HG02970 (cell line): ENCODE results near the gene SPIN2A.
"Not testable (repeated sequence)": the region's sequence is repeated elsewhere in the genome, so short reads cannot be mapped to it uniquely, and the experiment has no call there.

Experiments used
- ATAC-seq: cut with Tn5 transposase; IDR thresholded peaks from one replicate; pipeline ENCODE4 v1.9.1; 2021; ENCODE audit warnings: mild to moderate bottlenecking, moderate library complexity, moderate number of reproducible peaks; ENCODE audit not compliant: unreplicated experiment, low FRiP score

Gene SPIN2A

DNA sequence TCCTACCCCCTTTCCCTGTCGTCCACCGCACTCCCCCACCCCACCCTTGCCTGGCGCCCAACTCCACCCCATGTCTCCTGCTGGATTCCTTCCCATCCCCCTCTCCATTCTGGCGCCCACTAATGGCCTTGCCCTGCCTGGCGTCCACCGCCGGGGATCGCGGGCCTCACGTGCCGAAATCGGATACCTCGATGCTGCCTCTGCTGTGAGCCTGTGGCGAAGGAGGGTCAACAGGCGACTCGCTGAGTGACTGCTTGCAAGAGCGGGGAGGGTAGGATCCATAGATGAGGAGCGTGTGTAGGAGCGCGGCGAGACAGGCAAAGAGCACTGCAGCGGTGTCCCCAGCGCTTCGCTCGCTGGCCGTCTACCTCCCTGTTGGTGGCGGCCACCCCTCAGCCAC, at the start of gene SPIN2A:
Gene SPIN2A (minus strand): TSS at position 325 of the 400 bp plus-strand sequence. CDS start 800 bp downstream, outside the sequence.
- not testable (repeated sequence) for ATAC-seq

DNA sequence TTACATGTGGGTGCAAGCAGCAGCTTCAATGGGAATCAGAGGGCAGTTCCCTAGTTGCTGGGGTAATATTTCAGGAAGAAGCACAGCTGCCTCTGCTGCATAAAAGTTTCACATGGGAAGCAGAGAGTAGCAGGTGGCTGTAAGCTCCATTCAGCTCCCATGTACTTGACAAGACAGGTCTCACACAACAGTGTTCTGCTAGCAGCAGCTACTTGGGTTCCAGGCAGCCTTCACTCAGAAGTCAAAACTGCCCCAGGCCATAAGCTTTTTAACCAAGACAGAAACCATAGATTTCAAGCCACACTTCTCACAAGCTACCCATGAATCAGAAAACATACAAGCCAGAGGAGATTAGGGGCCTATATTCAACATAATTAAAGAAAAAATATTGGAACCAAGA, 41.4 kb upstream of the SPIN2A start:
- ATAC-seq: no peak

DNA sequence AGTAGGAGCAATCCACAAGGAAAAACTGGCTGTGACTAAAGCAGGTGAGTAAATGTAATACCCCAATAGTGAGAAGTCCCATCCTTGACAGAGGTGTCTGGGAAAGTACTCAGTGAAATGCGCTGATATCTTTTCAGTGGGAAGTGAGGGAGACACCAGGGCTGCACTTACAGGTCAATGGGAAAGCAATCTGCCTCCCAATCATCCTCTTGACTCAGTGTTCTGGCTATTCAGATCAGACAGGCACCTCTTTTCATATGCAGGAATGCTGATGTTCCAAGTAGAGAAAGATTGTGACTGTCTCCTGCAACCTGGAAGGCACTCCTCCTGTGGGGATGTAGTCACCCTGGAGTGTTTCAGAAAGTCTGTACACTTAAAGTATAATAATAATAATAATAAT, 39.9 kb upstream of the SPIN2A start:
- ATAC-seq: no peak

DNA sequence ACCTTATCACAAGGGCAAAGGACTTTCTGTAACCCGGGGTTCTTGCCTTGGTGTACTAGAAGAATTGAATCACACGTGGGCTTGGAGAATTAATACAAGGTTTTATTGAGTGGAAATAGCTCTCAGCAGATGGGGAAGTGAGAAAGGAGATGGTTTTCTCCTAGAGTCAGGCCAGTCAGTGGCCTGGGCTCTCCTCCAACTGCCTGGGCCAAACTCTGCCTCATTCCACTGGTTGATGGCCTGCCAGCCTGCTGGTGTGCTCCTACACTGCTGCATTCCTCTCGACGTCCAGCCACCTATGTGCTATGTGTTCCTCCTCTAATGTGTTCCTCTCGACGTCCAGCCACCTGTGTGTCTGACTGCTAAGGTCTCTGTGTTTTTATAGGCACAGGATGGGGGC, 35.3 kb upstream of the SPIN2A start:
- ATAC-seq: no peak

DNA sequence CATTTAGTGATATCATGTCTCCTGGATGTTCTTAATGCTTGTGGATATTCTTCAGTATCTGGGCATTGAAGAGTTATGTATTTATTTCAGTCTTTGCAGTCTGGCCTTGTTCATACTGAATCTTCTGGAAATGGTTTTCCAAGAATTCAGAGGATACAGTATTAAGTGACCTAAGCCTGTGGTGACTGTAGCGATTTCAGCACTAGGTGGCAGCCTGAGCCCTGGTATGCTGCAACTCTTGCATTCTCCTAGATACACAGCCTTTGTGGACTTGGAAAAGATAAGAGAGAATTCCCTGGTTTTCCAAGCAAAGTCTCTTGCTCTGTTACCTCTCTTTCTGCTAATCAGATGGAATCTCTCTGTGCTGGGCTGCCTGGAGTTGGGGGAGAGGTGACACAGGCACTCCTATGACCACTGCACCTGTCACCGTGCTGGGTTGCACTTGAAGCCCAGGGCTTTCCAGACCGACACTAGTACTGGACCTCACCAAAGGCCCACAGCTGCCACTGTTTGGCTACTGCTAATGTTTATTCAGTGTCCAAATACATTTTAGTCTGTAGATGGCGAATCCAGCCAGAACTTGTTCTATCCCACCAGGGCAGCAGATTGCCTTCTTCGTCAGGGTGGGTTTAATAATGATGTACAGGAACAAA, 19.3 kb upstream of the SPIN2A start:
- no peak for ATAC-seq

DNA sequence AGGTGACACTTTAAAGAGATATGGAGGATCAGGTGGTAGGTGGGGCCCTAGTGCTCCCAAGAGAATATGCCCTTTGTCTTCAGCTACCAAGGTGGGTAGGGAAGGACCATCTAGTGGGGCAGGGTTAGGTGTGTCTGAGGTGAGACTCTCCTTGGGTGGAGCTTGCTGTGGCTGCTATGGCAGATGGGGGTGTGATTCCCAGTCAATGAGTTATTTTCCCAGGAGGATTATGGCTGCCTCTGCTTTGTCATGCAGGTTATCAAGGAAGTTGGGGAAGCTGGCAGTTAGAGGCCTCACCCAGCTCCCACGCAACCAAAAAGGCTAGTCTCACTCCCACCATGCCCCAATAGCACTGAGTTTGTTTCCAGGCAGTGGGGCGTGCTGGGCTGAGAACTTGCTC, 18.0 kb upstream of the SPIN2A start:
- ATAC-seq: no peak

DNA sequence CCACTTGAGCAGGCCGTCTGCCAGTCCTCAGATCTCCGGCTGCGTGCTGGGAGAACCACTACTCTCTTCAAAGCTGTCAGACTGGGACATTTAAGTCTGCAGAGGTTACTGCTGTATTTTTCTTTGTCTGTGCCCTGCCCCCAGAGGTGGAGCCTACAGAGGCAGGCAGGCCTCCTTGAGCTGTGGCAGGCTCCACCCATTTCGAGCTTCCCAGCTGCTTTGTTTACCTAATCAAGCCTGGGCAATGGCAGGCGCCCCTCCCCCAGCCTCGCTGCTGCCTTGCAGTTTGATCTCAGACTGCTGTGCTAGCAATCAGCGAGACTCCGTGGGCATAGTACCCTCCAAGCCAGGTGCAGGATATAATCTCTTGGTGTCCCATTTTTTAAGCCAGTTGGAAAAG, 15.0 kb upstream of the SPIN2A start:
- ATAC-seq: not testable (repeated sequence)

DNA sequence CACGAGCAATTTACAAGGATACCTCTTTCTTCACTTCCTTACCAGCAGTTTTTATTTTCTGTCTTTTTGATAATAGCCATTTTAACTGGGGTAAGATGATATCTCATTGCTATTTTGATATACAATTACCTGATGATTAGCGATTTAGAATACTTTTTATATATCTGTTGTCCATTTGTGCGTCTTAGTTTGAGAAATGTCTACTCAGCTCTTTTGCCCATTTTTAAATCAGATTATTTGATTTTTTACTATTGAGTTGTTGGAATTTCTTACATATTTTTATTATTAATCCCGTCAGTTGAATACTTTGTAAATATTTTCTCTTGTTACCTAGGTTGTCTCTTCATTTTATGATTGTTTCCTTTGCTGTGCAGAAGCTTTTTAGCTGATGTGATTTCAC, 1.5 kb upstream of the SPIN2A start:
- ATAC-seq: no peak

DNA sequence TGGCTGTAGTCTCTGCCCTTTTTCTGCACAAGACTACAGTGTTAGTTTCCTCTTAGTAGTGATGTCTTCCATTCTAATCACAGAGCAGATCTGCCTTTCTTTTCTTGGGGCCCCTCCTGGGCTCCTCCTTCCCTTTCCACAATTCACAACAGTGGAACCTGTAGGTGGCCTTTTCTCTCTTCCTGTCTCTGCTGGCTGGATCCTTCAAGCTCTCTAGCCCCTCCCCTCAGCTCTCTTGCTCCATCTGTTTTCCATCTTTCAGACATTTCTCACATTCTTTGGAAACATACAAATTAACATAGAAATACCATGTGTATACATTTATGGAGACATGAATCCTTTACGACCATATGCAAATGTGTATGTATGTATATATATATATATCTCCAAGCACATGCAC, 304 bp upstream of the SPIN2A start:
- no peak for ATAC-seq

DNA sequence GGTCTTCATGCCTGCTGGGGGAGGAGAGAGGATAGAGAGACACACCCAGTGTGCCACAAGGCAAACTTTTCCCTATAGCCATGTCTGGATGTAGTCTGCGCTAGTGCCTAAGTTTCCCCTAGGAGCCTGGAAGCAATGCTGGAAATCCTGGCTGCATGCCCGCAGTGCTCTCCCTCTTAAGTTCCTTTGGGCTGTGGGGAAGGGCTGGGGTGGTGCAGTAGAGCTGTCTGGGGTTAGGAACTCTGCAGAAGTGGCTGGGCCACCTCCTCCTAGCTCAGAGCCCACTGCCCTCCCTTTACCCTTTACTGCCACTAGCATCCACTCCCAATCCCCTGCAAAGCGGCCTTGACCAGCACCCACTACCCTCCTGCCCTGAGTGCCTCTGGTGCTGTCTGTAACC, 608 bp downstream of the SPIN2A start:
- not testable (repeated sequence) for ATAC-seq

DNA sequence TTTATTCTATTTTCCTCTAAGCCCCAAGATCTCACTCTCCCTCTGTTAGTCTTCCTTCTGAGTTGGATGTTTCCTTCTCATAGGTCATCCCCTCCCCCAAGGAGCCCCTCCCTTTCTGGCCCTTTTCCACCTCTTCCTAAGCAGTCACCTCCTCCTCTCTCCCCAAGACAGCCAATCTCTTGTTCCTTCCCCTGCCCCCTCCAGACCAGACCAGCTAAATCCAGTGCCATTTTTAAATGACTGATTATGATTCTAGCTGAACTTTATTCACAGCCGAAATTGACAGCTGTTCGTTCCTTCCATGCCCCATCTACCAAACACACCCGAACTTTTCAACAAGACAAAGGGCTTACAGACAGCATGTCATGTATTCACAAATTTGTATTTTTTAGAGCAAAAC, 1.9 kb downstream of the SPIN2A start:
- no peak for ATAC-seq

DNA sequence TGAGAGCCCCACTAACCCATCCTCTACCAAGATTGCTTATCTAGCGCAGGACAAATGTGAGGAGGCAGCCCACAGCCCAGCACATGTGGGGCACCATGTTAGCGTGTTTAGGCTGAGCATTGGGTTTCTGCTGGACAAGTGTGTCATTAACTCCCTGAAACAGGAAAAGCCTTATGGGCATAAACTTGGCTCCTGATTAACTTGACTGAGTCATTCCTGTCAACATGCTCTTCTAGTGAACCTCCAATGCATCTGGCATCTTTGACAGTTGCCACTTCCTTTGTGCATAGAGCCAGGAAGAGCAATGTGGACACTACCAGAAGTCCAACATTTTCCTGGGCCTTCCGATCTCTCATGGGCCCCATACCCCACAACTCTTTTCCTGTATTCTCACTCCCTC, 2.5 kb downstream of the SPIN2A start:
- no peak for ATAC-seq

DNA sequence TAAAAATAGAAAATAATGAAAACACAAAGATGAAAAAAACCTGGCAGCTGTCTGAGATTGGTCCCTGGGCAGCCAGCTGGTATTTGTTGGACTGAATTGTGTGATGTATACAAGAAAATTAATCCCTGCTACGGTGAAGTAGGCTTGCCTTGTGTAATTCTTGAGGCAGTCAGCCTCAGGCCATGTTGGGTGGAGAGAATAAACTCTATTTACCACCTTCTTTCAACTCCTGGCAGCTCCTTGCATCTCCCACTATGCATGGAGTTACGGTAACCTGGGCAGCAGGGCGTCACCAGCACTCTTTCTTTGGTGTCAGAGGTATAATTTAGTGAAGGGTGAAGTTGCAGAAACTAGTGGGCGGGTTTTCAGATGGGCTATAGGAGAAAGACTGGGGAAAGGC, 3.5 kb downstream of the SPIN2A start:
- ATAC-seq: no peak

DNA sequence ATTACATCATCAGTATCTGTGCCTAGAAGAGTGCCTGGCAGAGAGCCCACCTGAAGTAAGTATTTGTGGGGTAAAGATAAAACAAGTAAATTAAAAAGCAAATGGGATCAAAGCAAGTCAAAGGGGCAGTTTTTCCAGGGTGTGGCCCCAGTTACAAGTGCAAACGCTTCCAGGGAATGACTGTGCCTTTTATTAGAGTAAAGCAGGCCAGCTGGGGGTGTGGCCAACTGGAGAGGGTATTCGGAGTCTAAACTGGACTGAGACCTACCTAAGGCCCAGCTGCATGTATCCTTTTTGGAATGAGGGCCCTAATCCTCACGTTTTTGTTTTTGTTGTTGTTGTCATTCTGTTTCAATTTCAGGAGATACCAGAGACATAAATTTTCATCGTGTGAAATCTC, 3.9 kb downstream of the SPIN2A start:
- ATAC-seq: not testable (repeated sequence)

DNA sequence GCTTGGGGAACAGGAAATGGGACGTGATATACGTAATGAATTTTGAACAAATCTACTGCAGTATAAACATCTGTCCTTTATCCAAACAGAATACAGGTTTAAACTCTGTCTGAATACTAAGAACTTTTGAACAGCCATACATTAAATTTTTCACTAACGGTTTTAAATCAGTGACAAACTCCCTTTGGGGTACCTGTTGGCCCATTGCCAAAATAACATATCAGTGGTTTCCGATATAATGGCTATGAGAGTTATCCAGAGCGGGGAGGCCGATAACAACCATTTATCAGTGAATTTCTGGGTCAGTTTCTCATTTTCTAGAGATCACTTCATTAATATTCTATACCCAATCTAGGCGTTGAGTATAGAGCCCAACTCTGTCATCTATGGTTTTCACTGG, 5.2 kb downstream of the SPIN2A start:
- ATAC-seq: no peak

DNA sequence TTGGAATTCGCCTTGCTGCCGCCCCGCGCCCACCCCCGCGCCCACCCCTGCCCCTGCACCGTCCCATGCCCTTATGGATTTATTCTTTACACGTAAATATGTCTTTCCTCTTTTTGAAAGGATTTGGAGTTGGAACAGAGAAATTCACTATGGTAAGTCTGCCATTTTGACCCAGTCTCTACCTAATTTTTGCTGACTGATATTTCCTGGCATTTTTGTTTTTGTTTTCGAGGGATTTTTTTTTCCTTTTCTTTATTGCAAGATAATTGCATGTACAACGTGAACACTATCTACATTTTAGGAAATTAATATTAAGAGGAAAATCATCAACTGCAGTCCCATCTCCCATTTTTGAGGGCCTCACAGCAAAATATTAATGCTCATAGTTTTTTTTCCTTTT, 15.4 kb downstream of the SPIN2A start:
- ATAC-seq: no peak

DNA sequence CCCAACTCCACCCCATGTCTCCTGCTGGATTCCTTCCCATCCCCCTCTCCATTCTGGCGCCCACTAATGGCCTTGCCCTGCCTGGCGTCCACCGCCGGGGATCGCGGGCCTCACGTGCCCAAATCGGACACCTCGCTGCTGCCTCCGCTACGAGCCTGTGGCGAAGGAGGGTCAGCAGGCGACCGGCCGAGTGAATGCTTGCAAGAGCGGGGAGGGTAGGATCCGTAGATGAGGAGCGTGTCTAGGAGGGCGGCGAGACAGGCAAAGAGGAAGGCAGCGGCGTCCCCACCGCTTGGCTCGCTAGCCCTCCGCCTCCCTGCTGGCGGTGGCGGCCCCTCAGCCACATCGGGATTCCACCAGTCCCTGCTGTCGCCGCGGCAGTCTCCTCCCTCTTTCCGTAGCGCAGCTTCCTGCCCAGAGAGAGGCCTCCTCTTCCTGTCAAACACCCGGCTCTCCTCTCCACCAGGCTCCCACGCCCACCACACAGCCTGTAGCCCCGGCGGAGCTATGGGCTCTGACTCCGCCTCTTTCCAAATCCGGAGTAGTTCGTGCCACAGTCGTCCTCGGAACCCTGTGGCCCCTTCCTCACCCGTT, 15.9 kb downstream of the SPIN2A start, which contains the start of gene SPIN2B:
Gene SPIN2B (minus strand): TSS at position 387 of the 594 bp plus-strand sequence.
- peak; percentile 99 for ATAC-seq

DNA sequence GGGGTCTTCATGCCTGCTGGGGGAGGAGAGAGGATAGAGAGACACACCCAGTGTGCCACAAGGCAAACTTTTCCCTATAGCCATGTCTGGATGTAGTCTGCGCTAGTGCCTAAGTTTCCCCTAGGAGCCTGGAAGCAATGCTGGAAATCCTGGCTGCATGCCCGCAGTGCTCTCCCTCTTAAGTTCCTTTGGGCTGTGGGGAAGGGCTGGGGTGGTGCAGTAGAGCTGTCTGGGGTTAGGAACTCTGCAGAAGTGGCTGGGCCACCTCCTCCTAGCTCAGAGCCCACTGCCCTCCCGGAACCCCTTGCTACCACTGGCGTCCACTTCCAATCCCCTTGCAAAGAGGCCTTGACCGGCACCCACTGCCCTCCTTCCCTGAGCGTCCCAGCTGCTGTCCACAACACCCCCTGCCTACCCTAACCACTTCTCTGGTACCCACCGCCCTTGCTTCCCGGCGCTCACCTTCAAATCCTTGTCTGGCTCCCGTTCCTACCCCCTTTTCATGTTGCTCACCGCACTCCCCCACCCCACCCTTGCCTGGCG, 16.5 kb downstream of the SPIN2A start:
- ATAC-seq: not testable (repeated sequence)

DNA sequence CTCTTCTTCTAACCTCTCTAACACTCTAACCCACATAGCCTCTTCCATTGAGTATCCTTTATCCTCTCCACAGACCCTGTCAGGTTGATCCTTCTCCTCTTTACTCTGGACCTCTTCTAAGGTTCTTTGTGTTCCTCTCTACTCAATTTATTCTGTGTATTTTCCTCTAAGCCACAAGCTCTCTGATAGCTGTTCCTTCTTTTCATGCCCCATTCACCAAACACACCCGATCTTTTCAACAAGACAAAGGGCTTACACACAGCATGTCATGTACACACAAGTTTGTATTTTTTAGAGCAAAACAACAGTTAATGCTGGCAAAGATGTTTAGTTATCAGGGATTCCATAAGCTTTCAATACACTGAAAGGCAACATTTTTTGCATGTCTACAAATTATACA, 17.8 kb downstream of the SPIN2A start:
- no peak for ATAC-seq

DNA sequence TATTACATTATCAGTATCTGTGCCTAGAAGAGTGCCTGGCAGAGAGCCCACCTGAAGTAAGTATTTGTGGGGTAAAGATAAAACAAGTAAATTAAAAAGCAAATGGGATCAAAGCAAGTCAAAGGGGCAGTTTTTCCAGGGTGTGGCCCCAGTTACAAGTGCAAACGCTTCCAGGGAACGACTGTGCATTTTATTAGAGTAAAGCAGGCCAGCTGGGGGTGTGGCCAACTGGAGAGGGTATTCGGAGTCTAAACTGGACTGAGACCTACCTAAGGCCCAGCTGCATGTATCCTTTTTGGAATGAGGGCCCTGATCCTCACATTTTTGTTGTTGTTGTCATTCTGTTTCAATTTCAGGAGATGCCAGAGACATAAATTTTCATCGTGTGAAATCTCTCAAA, 19.6 kb downstream of the SPIN2A start:
- not testable (repeated sequence) for ATAC-seq

DNA sequence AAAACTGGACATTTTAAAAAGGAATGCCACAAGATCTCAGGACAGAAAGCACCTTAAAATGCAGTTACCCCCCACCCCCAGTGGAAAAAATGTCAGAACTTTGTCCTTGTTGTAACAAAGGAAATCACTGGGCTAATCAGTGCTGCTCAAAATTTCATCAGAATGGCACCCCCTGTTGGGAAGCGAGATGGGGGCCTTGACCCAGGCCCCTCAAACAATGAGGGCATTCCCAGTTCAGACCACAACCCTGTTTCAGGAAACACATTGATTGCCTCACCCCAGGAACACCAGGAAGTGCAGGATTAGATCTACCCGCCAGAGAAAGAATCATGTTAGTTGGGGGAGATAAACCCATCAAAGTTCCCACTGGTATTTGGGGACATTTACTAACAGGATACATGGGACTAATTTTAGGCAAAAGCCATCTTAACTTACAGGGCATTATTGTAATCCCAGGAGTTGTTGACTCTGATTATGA, 32.2 kb downstream of the SPIN2A start:
- ATAC-seq: no peak

DNA sequence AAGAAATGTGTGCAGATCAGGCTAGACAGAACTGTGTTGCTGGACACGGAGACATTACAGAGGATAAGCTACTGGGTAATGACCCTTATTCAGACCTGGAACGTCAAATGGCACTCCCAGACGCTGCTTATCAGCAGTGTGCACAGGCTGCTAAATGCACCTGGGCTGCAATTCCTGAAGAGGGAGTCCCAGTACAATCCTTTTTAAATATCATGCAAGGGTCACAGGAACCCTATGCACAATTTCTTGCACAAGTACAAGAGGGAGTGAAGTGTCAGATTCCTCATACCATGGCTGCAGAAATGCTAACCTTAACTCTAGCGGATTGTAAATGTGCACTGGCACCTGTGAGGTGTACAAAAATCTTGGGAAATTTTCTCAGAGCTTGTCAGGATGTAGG, 32.8 kb downstream of the SPIN2A start:
- no peak for ATAC-seq
